Pulmonary artery endothelial cell (primary cell): ENCODE measurements around the gene MYO1F. TPM values are rescaled to one million over a fixed set of nuclear protein-coding genes. Genes with fewer than 3 reads are reported as not detected.

Experiments used
- DNase-seq: peaks from one replicate; pipeline ENCODE4 v3.0.0-alpha.2; 2011; ENCODE audit warnings: low read depth, low spot score
- total RNA-seq: library from RNA; depleted of rRNA; stranded (reverse); fragments of >200 nt; gene quantifications from 2 replicates; pipeline ENCODE4 v1.2.3, GENCODE V29; 2014

The MYO1F gene
- total RNA-seq, 1 donor from 2014 or later: 0.13 TPM

GRCh38 chr19:8494158-8494557 is 83.1 kb downstream of the MYO1F start:
- no peak for DNase-seq

- no peak for DNase-seq
Measured at GRCh38 chr19:8491574-8491973, 85.7 kb downstream of the MYO1F start.

GRCh38 chr19:8490873-8491272 is 86.4 kb downstream of the MYO1F start:
- no peak for DNase-seq

GRCh38 chr19:8490395-8490760 is 86.9 kb downstream of the MYO1F start:
- DNase-seq: no peak

- DNase-seq: no peak
Measured at GRCh38 chr19:8489561-8490394, 87.5 kb downstream of the MYO1F start.

GRCh38 chr19:8488365-8488764 is 88.9 kb downstream of the MYO1F start:
- no peak for DNase-seq

- no peak for DNase-seq
Measured at GRCh38 chr19:8487137-8487851, 89.9 kb downstream of the MYO1F start.

GRCh38 chr19:8486661-8487136 is 90.5 kb downstream of the MYO1F start:
- no peak for DNase-seq

- no peak for DNase-seq
Measured at GRCh38 chr19:8485561-8486371, 91.5 kb downstream of the MYO1F start.

- no peak for DNase-seq
Measured at GRCh38 chr19:8484331-8484894, 92.8 kb downstream of the MYO1F start.

- DNase-seq: no peak
Measured at GRCh38 chr19:8483165-8483564, 94.1 kb downstream of the MYO1F start.

GRCh38 chr19:8482696-8483095 is 94.5 kb downstream of the MYO1F start:
- DNase-seq: no peak

GRCh38 chr19:8481616-8482015 is 95.6 kb downstream of the MYO1F start:
- DNase-seq: no peak

- no peak for DNase-seq
Measured at GRCh38 chr19:8481201-8481600, 96.0 kb downstream of the MYO1F start.

- no peak for DNase-seq
Measured at GRCh38 chr19:8478598-8478997, 98.6 kb downstream of the MYO1F start.

GRCh38 chr19:8477889-8478288 is 99.4 kb downstream of the MYO1F start:
- DNase-seq: no peak

- DNase-seq: no peak
Measured at GRCh38 chr19:8476524-8476923, 100.7 kb downstream of the MYO1F start.

GRCh38 chr19:8475005-8475404 is 102.2 kb downstream of the MYO1F start:
- DNase-seq: no peak

GRCh38 chr19:8473648-8474476 is 103.4 kb downstream of the MYO1F start:
- no peak for DNase-seq
